Liver (tissue), 9 donors: ENCODE data around the gene ZNF479. TPM values are rescaled to one million over a fixed set of nuclear protein-coding genes. Genes with fewer than 3 reads are reported as not detected.

Experiments used
- DNase-seq: peaks from one replicate; pipeline ENCODE4 v3.0.0-alpha.2; 2017; ENCODE audit warnings: low spot score
- H3K27ac ChIP-seq, 2 donors: one replicate each; pipeline ENCODE4 v1.7.0; 2013; ENCODE audit warnings: inconsistent platforms in 2 of 2, low read length in 2 of 2, control low read depth in 1 of 2, low read depth in 1 of 2, mild to moderate bottlenecking in 1 of 2
- H3K27me3 ChIP-seq, 4 donors: one replicate each; pipeline versions ENCODE4 v1.6.1 to v1.7.0; 2013; ENCODE audit warnings: low read length in 3 of 4, inconsistent platforms in 1 of 4, mild to moderate bottlenecking in 1 of 4, moderate library complexity in 1 of 4; ENCODE audit not compliant: control insufficient read depth in 4 of 4, insufficient read depth in 4 of 4
- H3K36me3 ChIP-seq, 4 donors: one replicate each; pipeline versions ENCODE4 v1.6.1 to v1.7.0; 2013; ENCODE audit warnings: low read length in 3 of 4, mild to moderate bottlenecking in 3 of 4, low read depth in 1 of 4, moderate library complexity in 1 of 4; ENCODE audit not compliant: control insufficient read depth in 4 of 4, insufficient read depth in 3 of 4
- H3K4me1 ChIP-seq, 4 donors: one replicate each; pipeline versions ENCODE4 v1.6.1 to v1.7.0; 2013; ENCODE audit warnings: low read length in 3 of 4, mild to moderate bottlenecking in 3 of 4, moderate library complexity in 1 of 4; ENCODE audit not compliant: control insufficient read depth in 4 of 4, insufficient read depth in 4 of 4
- H3K4me3 ChIP-seq, 3 donors: one replicate each; pipeline versions ENCODE4 v1.6.1 to v1.7.0; 2013; ENCODE audit warnings: low read length in 3 of 3, control low read depth in 1 of 3, low read depth in 1 of 3, mild to moderate bottlenecking in 1 of 3
- H3K9ac ChIP-seq, 2 donors: one replicate each; pipeline ENCODE4 v1.7.0; 2013; ENCODE audit warnings: low read length in 2 of 2, mild to moderate bottlenecking in 2 of 2, moderate library complexity in 2 of 2, control low read depth in 1 of 2, low read depth in 1 of 2
- H3K9me3 ChIP-seq, 4 donors: one replicate each; pipeline versions ENCODE4 v1.6.1 to v1.7.0; 2013; ENCODE audit warnings: low read length in 3 of 4; ENCODE audit not compliant: control insufficient read depth in 4 of 4
- EGR1 ChIP-seq, 2 donors: IDR thresholded peaks; 2 replicates each; pipeline ENCODE4 v1.6.1; 2016 to 2018; ENCODE audit warnings: antibody characterized with exemption in 2 of 2, low read depth in 2 of 2
- FOXA1 ChIP-seq: IDR thresholded peaks from 2 replicates; pipeline ENCODE4 v1.6.1; 2016; ENCODE audit warnings: antibody characterized with exemption
- FOXA2 ChIP-seq: IDR thresholded peaks from 2 replicates; pipeline ENCODE4 v1.6.1; 2016; ENCODE audit warnings: antibody characterized with exemption
- GABPA ChIP-seq, 2 donors: IDR thresholded peaks in 1 of 2; conservative IDR thresholded peaks in 1 of 2; 2 replicates each; pipeline ENCODE4 v1.6.1; 2016; ENCODE audit warnings: antibody characterized with exemption in 2 of 2, mild to moderate bottlenecking in 1 of 2, moderate library complexity in 1 of 2
- HNF4A ChIP-seq, 2 donors: conservative IDR thresholded peaks; 2 replicates each; pipeline ENCODE4 v1.6.1; 2016; ENCODE audit warnings: antibody characterized with exemption in 2 of 2, mild to moderate bottlenecking in 2 of 2
- HNF4G ChIP-seq: IDR thresholded peaks from 2 replicates; pipeline ENCODE4 v1.6.1; 2016; ENCODE audit warnings: antibody characterized with exemption
- JUND ChIP-seq, 2 donors: IDR thresholded peaks; 2 replicates each; pipeline ENCODE4 v1.6.1; 2016; ENCODE audit warnings: antibody characterized with exemption in 2 of 2
- NR2F2 ChIP-seq: IDR thresholded peaks from 2 replicates; pipeline ENCODE4 v1.6.1; 2016; ENCODE audit warnings: antibody characterized with exemption
- RAD21 ChIP-seq, 2 donors: IDR thresholded peaks; 2 replicates each; pipeline ENCODE4 v1.6.1; 2016; ENCODE audit warnings: antibody characterized with exemption in 2 of 2, mild to moderate bottlenecking in 2 of 2
- RXRA ChIP-seq, 2 donors: IDR thresholded peaks; 2 replicates each; pipeline ENCODE4 v1.6.1; 2017 to 2018; ENCODE audit warnings: antibody characterized with exemption in 2 of 2, mild to moderate bottlenecking in 1 of 2
- SP1 ChIP-seq: IDR thresholded peaks from 2 replicates; pipeline ENCODE4 v1.6.1; 2018; ENCODE audit warnings: antibody characterized with exemption, mild to moderate bottlenecking
- TAF1 ChIP-seq: conservative IDR thresholded peaks from 2 replicates; pipeline ENCODE4 v1.6.1; 2016; ENCODE audit warnings: antibody characterized with exemption, mild to moderate bottlenecking
- YY1 ChIP-seq: IDR thresholded peaks from 2 replicates; pipeline ENCODE4 v1.6.1; 2016; ENCODE audit warnings: antibody characterized with exemption, mild to moderate bottlenecking
- WGBS: extraction: QIAGEN DNeasy Blood & Tissue Kit; methylation state at CpG from one replicate; pipeline ENCODE4 v1.1.7; 2013; 5-methylcytosine and 5-hydroxymethylcytosine counted together
- polyA plus RNA-seq, 2 donors: library from polyadenylated mRNA; stranded (reverse) in 1 of 2; unstranded in 1 of 2; fragments of 200-250 nt in 1 of 2; fragments of >200 nt in 1 of 2; fragmentation: Nextera tagmentation in 1 of 2; extraction: Ambion mirVana in 1 of 2; gene quantifications; one replicate each; pipeline versions ENCODE4 v1.2.1 to v1.2.3, GENCODE V29; 2013 to 2015
- total RNA-seq, 2 donors: library from RNA; depleted of rRNA; stranded (reverse); fragments of >200 nt; gene quantifications; one replicate each; pipeline ENCODE4 v1.2.3, GENCODE V29; 2014
- TF ChIP-seq, protein P1 (sequence below): IDR thresholded peaks from 2 replicates; pipeline ENCODE4 v1.6.1; 2016; ENCODE audit warnings: antibody characterized with exemption
- TF ChIP-seq, protein P2 (sequence below): IDR thresholded peaks from 2 replicates; pipeline ENCODE4 v1.6.1; 2016; ENCODE audit warnings: antibody characterized with exemption
- TF ChIP-seq, protein P3 (sequence below): IDR thresholded peaks from 2 replicates; pipeline ENCODE4 v1.6.1; 2016; ENCODE audit warnings: antibody characterized with exemption
- TF ChIP-seq, protein P4 (sequence below): IDR thresholded peaks from 2 replicates; pipeline ENCODE4 v1.6.1; 2016; ENCODE audit warnings: antibody characterized with exemption, mild to moderate bottlenecking
- TF ChIP-seq, protein P5 (sequence below): fragments of 150-350 bp; IDR thresholded peaks from 2 replicates; pipeline ENCODE4 v1.5.1; 2017; ENCODE audit warnings: improper control_type of control experiment, low read depth, low read length; ENCODE audit not compliant: missing input control
- donor health status: healthy.
- donor health status: healthy.
- donor health status: healthy.
- donor health status: healthy.
- donor health status: healthy.

Gene ZNF479
- total and polyA plus RNA-seq, 4 donors, result not detected

DNA sequence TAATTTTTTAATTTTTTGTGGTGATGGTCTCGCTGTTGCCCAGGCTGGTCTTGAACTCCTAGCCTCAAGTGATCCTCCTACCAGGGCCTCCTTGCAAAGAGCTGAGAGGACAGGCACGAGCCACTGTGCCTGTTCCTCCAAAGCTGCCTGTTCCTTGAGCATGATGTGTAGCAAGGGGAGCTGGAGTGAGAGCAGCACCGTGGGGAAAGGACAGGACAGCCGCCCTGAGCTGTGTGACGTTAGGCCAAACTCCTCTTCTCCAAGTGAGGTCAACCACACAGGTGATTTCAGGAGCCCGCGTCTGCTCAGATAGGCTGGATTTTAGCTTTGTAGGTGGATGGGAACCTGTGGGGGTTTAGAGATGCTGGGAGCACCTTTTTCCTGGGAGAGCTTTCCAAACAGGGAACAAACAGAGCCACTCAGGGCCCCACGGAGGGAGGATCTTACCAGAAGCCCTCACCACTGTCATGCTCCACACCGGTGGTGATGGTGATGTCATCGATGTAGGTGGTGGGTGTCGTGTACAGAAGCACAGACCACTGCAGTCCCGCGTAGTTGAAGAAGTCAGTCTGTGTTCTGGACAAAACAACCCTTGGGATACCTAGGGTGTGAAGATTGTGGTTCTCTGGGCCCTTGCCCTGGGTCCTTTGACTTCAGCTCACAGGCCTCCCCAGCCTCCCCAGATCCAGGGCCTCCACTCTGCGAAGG is 44.8 kb upstream of the ZNF479 start:
- DNase-seq, result no peak

More for the DNA sequence above, 44.8 kb upstream of the ZNF479 start:
- TF ChIP-seq EGR1 (IDR thresholded peaks at IDR 0.05; ENCODE audit: low read depth in 2 of 2) (no peak), YY1 (no peak), FOXA1 (no peak), TAF1 (no peak), HNF4A (conservative IDR thresholded peaks at IDR 0.05) (no peak), HNF4G (no peak), FOXA2 (no peak), NR2F2 (no peak), RAD21 (IDR thresholded peaks at IDR 0.05) (no peak), SP1 (no peak), JUND (IDR thresholded peaks at IDR 0.05) (no peak), GABPA (IDR thresholded peaks at IDR 0.05 in 1 of 2, conservative IDR thresholded peaks at IDR 0.05 in 1 of 2) (no peak), RXRA (IDR thresholded peaks at IDR 0.05) (no peak)
- TF ChIP-seq, protein P1, sequence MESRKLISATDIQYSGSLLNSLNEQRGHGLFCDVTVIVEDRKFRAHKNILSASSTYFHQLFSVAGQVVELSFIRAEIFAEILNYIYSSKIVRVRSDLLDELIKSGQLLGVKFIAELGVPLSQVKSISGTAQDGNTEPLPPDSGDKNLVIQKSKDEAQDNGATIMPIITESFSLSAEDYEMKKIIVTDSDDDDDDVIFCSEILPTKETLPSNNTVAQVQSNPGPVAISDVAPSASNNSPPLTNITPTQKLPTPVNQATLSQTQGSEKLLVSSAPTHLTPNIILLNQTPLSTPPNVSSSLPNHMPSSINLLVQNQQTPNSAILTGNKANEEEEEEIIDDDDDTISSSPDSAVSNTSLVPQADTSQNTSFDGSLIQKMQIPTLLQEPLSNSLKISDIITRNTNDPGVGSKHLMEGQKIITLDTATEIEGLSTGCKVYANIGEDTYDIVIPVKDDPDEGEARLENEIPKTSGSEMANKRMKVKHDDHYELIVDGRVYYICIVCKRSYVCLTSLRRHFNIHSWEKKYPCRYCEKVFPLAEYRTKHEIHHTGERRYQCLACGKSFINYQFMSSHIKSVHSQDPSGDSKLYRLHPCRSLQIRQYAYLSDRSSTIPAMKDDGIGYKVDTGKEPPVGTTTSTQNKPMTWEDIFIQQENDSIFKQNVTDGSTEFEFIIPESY, result no peak
- TF ChIP-seq, protein P2, sequence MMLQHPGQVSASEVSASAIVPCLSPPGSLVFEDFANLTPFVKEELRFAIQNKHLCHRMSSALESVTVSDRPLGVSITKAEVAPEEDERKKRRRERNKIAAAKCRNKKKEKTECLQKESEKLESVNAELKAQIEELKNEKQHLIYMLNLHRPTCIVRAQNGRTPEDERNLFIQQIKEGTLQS, result no peak
- TF ChIP-seq, protein P3, sequence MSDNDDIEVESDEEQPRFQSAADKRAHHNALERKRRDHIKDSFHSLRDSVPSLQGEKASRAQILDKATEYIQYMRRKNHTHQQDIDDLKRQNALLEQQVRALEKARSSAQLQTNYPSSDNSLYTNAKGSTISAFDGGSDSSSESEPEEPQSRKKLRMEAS, result no peak
- TF ChIP-seq, protein P4, sequence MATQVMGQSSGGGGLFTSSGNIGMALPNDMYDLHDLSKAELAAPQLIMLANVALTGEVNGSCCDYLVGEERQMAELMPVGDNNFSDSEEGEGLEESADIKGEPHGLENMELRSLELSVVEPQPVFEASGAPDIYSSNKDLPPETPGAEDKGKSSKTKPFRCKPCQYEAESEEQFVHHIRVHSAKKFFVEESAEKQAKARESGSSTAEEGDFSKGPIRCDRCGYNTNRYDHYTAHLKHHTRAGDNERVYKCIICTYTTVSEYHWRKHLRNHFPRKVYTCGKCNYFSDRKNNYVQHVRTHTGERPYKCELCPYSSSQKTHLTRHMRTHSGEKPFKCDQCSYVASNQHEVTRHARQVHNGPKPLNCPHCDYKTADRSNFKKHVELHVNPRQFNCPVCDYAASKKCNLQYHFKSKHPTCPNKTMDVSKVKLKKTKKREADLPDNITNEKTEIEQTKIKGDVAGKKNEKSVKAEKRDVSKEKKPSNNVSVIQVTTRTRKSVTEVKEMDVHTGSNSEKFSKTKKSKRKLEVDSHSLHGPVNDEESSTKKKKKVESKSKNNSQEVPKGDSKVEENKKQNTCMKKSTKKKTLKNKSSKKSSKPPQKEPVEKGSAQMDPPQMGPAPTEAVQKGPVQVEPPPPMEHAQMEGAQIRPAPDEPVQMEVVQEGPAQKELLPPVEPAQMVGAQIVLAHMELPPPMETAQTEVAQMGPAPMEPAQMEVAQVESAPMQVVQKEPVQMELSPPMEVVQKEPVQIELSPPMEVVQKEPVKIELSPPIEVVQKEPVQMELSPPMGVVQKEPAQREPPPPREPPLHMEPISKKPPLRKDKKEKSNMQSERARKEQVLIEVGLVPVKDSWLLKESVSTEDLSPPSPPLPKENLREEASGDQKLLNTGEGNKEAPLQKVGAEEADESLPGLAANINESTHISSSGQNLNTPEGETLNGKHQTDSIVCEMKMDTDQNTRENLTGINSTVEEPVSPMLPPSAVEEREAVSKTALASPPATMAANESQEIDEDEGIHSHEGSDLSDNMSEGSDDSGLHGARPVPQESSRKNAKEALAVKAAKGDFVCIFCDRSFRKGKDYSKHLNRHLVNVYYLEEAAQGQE, result no peak
- TF ChIP-seq, protein P5, sequence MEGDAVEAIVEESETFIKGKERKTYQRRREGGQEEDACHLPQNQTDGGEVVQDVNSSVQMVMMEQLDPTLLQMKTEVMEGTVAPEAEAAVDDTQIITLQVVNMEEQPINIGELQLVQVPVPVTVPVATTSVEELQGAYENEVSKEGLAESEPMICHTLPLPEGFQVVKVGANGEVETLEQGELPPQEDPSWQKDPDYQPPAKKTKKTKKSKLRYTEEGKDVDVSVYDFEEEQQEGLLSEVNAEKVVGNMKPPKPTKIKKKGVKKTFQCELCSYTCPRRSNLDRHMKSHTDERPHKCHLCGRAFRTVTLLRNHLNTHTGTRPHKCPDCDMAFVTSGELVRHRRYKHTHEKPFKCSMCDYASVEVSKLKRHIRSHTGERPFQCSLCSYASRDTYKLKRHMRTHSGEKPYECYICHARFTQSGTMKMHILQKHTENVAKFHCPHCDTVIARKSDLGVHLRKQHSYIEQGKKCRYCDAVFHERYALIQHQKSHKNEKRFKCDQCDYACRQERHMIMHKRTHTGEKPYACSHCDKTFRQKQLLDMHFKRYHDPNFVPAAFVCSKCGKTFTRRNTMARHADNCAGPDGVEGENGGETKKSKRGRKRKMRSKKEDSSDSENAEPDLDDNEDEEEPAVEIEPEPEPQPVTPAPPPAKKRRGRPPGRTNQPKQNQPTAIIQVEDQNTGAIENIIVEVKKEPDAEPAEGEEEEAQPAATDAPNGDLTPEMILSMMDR, result no peak
- WGBS, result 82% methylated on average over 14 of the region's 14 CpGs
- no peaks in the 10 kb centered on the region for H3K27me3 ChIP-seq
- no peak overlapping the region for H3K9ac ChIP-seq
- no peaks in the 10 kb centered on the region for H3K36me3 ChIP-seq
- peak overlapping the region in 1 of 3 donors; percentile 16 for H3K4me3 ChIP-seq
- H3K9me3 ChIP-seq, result peaks cover 22 to 40% (median 30%) of the 10 kb centered on the region in 4 donors
- no peaks in the 10 kb centered on the region for H3K4me1 ChIP-seq
- no peak overlapping the region for H3K27ac ChIP-seq
